ENCODE results near the gene DRG2. TPM values are rescaled to one million over a fixed set of nuclear protein-coding genes. Genes with fewer than 3 reads are reported as not detected.

Gene DRG2
- total RNA-seq, 1 donor from 2014 or later: 40.8 TPM

DNA sequence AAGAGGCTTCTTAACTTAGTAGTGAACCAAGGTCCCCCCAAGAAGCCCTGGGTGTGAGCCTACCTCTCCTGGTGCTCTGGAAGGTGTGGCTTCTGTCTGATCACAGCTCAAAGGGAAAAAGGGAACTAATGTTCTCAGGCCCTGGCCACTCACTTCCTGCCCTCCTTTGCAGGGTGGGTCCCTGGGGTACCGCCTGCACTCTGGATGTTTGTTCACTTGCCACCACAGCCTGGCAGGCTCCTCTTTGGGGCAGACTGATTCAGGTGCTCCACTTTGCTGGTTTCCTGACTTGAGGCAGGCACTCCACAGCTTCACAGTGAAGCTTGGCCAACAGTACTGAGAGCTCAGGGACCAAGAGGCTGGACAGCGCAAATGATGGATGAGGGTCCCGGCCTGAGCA lies 14.9 kb downstream of the DRG2 start:
- Mint-ChIP-seq H3K27ac (ENCODE audit: unreplicated experiment) (no peak overlapping the region), H3K4me1 (ENCODE audit: unreplicated experiment) (no peaks in the 10 kb centered on the region), H3K9me3 (ENCODE audit: unreplicated experiment) (no peaks in the 10 kb centered on the region), H3K4me3 (ENCODE audit: unreplicated experiment) (no peak overlapping the region), H3K27me3 (ENCODE audit: unreplicated experiment) (no peaks in the 10 kb centered on the region), H3K36me3 (ENCODE audit: unreplicated experiment) (peaks cover 17% of the 10 kb centered on the region)
- no peak for TF ChIP-seq CTCF (IDR thresholded peaks at IDR 0.05)
- no peak for DNase-seq (ENCODE audit: extremely low spot score, unreplicated experiment)

DNA sequence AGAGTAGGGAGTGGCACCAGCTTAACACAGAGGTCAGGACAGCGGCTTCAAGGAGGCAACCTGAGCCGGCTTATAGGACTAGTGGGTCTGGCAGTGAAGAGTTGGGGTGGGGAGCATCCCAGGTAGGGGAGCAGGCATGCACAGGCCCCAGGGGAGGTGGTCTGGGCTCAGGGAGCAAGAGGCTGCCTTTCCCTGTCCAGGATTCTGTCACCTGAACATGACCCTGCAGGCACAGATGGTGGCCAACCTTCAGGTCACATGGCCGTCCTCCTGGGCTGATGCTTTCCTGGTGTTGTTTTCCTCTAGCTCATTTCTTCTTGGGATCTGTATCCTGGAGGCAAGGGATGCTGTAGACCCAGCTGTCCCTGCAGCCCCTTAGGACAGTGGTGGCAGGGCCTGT lies 17.3 kb downstream of the DRG2 start:
- Mint-ChIP-seq H3K27me3 (ENCODE audit: unreplicated experiment) (no peaks in the 10 kb centered on the region), H3K4me1 (ENCODE audit: unreplicated experiment) (no peaks in the 10 kb centered on the region), H3K4me3 (ENCODE audit: unreplicated experiment) (no peak overlapping the region), H3K9me3 (ENCODE audit: unreplicated experiment) (no peaks in the 10 kb centered on the region), H3K36me3 (ENCODE audit: unreplicated experiment) (peaks cover 9% of the 10 kb centered on the region), H3K27ac (ENCODE audit: unreplicated experiment) (no peak overlapping the region)
- no peak for TF ChIP-seq CTCF (IDR thresholded peaks at IDR 0.05)
- no peak for DNase-seq (ENCODE audit: extremely low spot score, unreplicated experiment)

DNA sequence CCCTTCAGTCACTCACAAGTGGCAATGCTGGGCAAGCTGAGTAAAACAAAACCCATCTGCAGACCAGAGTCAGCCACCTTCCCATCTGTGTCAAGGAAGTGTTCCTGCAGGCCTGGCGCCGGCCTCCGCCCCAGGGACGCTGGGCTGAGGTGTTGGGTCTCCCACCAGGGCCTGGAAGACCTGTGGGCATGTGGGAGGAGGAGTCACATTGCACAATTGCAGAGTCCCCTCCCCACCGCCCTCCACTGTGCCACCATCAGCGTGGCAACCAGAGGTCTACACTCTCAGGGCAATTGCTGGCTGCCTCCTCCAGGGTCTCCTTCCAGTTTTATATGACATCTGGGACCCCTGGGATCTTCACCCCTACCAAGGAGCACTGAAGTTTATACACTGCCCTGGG lies 17.8 kb downstream of the DRG2 start:
- Mint-ChIP-seq H3K27ac (ENCODE audit: unreplicated experiment) (no peak overlapping the region), H3K36me3 (ENCODE audit: unreplicated experiment) (peaks cover 4% of the 10 kb centered on the region), H3K9me3 (ENCODE audit: unreplicated experiment) (no peaks in the 10 kb centered on the region), H3K4me3 (ENCODE audit: unreplicated experiment) (no peak overlapping the region), H3K4me1 (ENCODE audit: unreplicated experiment) (no peaks in the 10 kb centered on the region), H3K27me3 (ENCODE audit: unreplicated experiment) (no peaks in the 10 kb centered on the region)
- DNase-seq (ENCODE audit: extremely low spot score, unreplicated experiment): no peak
- no peak for TF ChIP-seq CTCF (IDR thresholded peaks at IDR 0.05)

- DNase-seq (ENCODE audit: extremely low spot score, unreplicated experiment): no peak
- Mint-ChIP-seq H3K4me1 (ENCODE audit: unreplicated experiment) (no peaks in the 10 kb centered on the region), H3K4me3 (ENCODE audit: unreplicated experiment) (no peak overlapping the region), H3K36me3 (ENCODE audit: unreplicated experiment) (peaks cover 4% of the 10 kb centered on the region), H3K9me3 (ENCODE audit: unreplicated experiment) (no peaks in the 10 kb centered on the region), H3K27me3 (ENCODE audit: unreplicated experiment) (no peaks in the 10 kb centered on the region), H3K27ac (ENCODE audit: unreplicated experiment) (no peak overlapping the region)
- TF ChIP-seq CTCF (IDR thresholded peaks at IDR 0.05): no peak
These were observed 18.5 kb downstream of the DRG2 start for GRCh38 chr17:18106211-18106610.

DNA sequence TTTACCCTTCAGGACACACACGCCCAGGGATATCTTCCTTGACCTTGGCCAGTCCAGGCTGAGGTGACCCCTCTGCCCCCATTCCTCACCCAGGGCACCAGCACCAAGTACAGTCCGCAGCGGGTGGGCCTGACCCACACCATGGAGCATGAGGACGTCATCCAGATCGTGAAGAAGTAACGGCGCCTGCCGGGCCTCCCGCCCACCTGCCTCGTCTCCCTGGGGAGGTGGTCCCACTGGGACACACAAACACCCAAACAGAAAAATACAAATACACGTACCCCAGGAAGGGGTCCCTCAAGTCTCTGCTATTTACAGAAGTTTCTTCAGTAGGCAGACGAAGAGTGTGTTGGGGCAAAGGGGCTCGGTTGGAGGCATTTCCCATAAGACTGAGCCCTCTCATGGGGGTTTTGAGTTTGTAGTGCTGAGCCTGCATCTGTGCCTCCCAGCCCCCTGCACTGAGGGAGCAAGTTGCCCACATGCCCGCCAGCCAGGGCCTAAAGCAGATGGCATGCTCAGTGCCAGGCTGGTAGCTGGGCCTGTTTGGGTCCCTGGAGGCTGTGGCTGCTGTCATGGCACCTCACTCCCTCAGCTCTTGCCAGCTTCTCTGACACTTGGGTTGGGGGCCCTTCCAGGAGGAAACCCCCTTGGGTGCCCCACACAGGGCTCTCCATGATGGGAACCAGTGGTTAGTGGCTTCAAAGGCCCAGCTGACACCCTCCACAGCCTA lies 19.5 kb downstream of the DRG2 start:
- Mint-ChIP-seq H3K27me3 (ENCODE audit: unreplicated experiment) (no peaks in the 10 kb centered on the region), H3K4me3 (ENCODE audit: unreplicated experiment) (no peak overlapping the region), H3K4me1 (ENCODE audit: unreplicated experiment) (no peaks in the 10 kb centered on the region), H3K9me3 (ENCODE audit: unreplicated experiment) (no peaks in the 10 kb centered on the region), H3K27ac (ENCODE audit: unreplicated experiment) (no peak overlapping the region), H3K36me3 (ENCODE audit: unreplicated experiment) (peaks cover 4% of the 10 kb centered on the region)
- TF ChIP-seq CTCF (IDR thresholded peaks at IDR 0.05): no peak
- DNase-seq (ENCODE audit: extremely low spot score, unreplicated experiment): no peak

All from osteocyte (in vitro differentiated cells).